Neural progenitor cell (in vitro differentiated cells): ENCODE data around the gene CYP26B1. TPM values are rescaled to one million over a fixed set of nuclear protein-coding genes. Genes with fewer than 3 reads are reported as not detected.

Experiments
- DNase-seq: peaks from one replicate; pipeline ENCODE4 v3.0.0-alpha.2; 2016; ENCODE audit warnings: low spot score
- H2AFZ ChIP-seq: fragments of 200-600 bp; sonication (generic); replicated peaks from 2 replicates; pipeline ENCODE4 v1.6.1; 2016; ENCODE audit warnings: antibody characterized with exemption
- H3F3A ChIP-seq: fragments of 200-600 bp; sonication (generic); 2 replicates; pipeline ENCODE4 v1.6.1; 2016; ENCODE audit warnings: antibody characterized with exemption, low read depth
- H3K27ac ChIP-seq: fragments of 200-600 bp; sonication (generic); 2 replicates; pipeline ENCODE4 v1.5.1; 2016; ENCODE audit warnings: mild to moderate bottlenecking
- H3K27me3 ChIP-seq: fragments of 200-600 bp; sonication (generic); 2 replicates; pipeline ENCODE4 v1.6.1; 2016; ENCODE audit warnings: mild to moderate bottlenecking, moderate library complexity
- H3K36me3 ChIP-seq: fragments of 200-600 bp; sonication (generic); 2 replicates; pipeline ENCODE4 v1.5.1; 2016
- H3K4me1 ChIP-seq: fragments of 200-600 bp; sonication (generic); 2 replicates; pipeline ENCODE4 v1.6.1; 2016; ENCODE audit warnings: mixed run types
- H3K4me2 ChIP-seq: fragments of 200-600 bp; sonication (generic); 2 replicates; pipeline ENCODE4 v1.6.1; 2016
- H3K4me3 ChIP-seq: fragments of 200-600 bp; sonication (generic); 2 replicates; pipeline ENCODE4 v1.5.1; 2016
- H3K79me2 ChIP-seq: fragments of 200-600 bp; sonication (generic); 2 replicates; pipeline ENCODE4 v1.6.1; 2016; ENCODE audit warnings: low read depth
- H3K9ac ChIP-seq: fragments of 200-600 bp; sonication (generic); 2 replicates; pipeline ENCODE4 v1.6.1; 2016
- H3K9me3 ChIP-seq: fragments of 200-600 bp; sonication (generic); 2 replicates; pipeline ENCODE4 v1.5.1; 2016; ENCODE audit warnings: low read depth
- H4K20me1 ChIP-seq: fragments of 200-600 bp; sonication (generic); 2 replicates; pipeline ENCODE4 v1.6.1; 2016; ENCODE audit warnings: low read depth
- H3K27ac Mint-ChIP-seq: 3 replicates; pipeline ENCODE4 v1.8.0; 2021; ENCODE audit warnings: mixed read lengths
- H3K27me3 Mint-ChIP-seq: 2 replicates; pipeline ENCODE4 v1.8.0; 2022; ENCODE audit warnings: low read depth, mild to moderate bottlenecking, inconsistent platforms, moderate library complexity, mixed read lengths; ENCODE audit not compliant: insufficient read depth
- H3K36me3 Mint-ChIP-seq: 3 replicates; pipeline ENCODE4 v1.8.0; 2021; ENCODE audit warnings: mixed read lengths
- H3K4me1 Mint-ChIP-seq: 3 replicates; pipeline ENCODE4 v1.8.0; 2021; ENCODE audit warnings: mixed read lengths
- H3K4me3 Mint-ChIP-seq: 3 replicates; pipeline ENCODE4 v1.8.0; 2021; ENCODE audit warnings: mild to moderate bottlenecking, moderate library complexity, mixed read lengths
- H3K9me3 Mint-ChIP-seq: 3 replicates; pipeline ENCODE4 v1.8.0; 2020; ENCODE audit warnings: mixed read lengths
- EZH2 ChIP-seq: fragments of 200-600 bp; sonication (generic); IDR thresholded peaks from 2 replicates; pipeline ENCODE4 v1.6.1; 2017; ENCODE audit warnings: antibody characterized with exemption, mild to moderate bottlenecking, moderate library complexity
- EZH2phosphoT487 ChIP-seq: fragments of 200-600 bp; sonication (generic); IDR thresholded peaks from 2 replicates; pipeline ENCODE4 v1.6.1; 2017; ENCODE audit warnings: antibody characterized with exemption
- total RNA-seq: library from RNA; depleted of rRNA; stranded (reverse); fragments of >200 nt; gene quantifications from 2 replicates; pipeline ENCODE4 v1.2.3, GENCODE V29; 2015; ENCODE audit warnings: low replicate concordance
- TF ChIP-seq, protein P1 (sequence below): fragments of 200-600 bp; sonication (generic); IDR thresholded peaks from 2 replicates; pipeline ENCODE4 v1.5.1; 2017; ENCODE audit warnings: antibody characterized with exemption, mild to moderate bottlenecking

Gene CYP26B1
- total RNA-seq, 1 donor from 2014 or later = 0.21 TPM

DNA sequence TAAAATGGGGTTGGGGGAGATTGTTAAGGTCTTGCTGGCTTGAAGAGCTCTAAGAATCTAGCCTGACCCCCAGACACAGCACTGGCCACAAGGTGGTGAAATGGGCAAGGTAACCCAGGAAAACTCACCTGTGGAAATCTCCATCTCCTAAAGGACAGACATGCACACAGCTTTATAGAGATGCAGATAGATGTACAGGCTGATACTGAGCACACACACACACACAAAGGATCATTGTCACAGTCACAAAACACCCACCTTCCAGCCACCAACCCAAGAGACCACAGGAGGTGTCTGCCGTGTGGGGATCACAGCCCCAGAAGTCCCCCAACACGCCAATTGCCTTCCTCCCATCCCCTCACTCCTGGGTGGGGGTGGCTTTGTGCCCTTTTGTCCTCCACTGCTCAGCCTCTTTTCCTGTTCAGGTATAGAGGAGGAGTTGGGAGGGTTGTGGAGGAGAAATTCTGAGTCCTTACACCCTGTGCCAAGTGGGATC is 3.2 kb upstream of the CYP26B1 start:
- Histone ChIP-seq H3K4me2 (no peak overlapping the region), H3K9ac (no peak overlapping the region), H3K79me2 (no peaks in the 10 kb centered on the region), H3K4me3 (no peak overlapping the region), H3K9me3 (no peaks in the 10 kb centered on the region), H3K4me1 (peaks cover 20% of the 10 kb centered on the region), H4K20me1 (peaks cover 26% of the 10 kb centered on the region), H3F3A (peaks cover 11% of the 10 kb centered on the region), H3K27ac (no peak overlapping the region), H3K36me3 (no peaks in the 10 kb centered on the region), H3K27me3 (peaks cover 70% of the 10 kb centered on the region), H2AFZ (no peak overlapping the region)
- DNase-seq = no peak
- peaks cover 31% of the 10 kb centered on the region for H3K4me1 Mint-ChIP-seq
- H3K27me3 Mint-ChIP-seq = peaks cover 49% of the 10 kb centered on the region
- H3K27ac Mint-ChIP-seq = no peak overlapping the region
- no peaks in the 10 kb centered on the region for H3K36me3 Mint-ChIP-seq
- no peak overlapping the region for H3K4me3 Mint-ChIP-seq
- peaks cover 2% of the 10 kb centered on the region for H3K9me3 Mint-ChIP-seq
- TF ChIP-seq EZH2 = no peak
- TF ChIP-seq EZH2phosphoT487 = no peak
- TF ChIP-seq, protein P1, sequence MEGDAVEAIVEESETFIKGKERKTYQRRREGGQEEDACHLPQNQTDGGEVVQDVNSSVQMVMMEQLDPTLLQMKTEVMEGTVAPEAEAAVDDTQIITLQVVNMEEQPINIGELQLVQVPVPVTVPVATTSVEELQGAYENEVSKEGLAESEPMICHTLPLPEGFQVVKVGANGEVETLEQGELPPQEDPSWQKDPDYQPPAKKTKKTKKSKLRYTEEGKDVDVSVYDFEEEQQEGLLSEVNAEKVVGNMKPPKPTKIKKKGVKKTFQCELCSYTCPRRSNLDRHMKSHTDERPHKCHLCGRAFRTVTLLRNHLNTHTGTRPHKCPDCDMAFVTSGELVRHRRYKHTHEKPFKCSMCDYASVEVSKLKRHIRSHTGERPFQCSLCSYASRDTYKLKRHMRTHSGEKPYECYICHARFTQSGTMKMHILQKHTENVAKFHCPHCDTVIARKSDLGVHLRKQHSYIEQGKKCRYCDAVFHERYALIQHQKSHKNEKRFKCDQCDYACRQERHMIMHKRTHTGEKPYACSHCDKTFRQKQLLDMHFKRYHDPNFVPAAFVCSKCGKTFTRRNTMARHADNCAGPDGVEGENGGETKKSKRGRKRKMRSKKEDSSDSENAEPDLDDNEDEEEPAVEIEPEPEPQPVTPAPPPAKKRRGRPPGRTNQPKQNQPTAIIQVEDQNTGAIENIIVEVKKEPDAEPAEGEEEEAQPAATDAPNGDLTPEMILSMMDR = no peak

DNA sequence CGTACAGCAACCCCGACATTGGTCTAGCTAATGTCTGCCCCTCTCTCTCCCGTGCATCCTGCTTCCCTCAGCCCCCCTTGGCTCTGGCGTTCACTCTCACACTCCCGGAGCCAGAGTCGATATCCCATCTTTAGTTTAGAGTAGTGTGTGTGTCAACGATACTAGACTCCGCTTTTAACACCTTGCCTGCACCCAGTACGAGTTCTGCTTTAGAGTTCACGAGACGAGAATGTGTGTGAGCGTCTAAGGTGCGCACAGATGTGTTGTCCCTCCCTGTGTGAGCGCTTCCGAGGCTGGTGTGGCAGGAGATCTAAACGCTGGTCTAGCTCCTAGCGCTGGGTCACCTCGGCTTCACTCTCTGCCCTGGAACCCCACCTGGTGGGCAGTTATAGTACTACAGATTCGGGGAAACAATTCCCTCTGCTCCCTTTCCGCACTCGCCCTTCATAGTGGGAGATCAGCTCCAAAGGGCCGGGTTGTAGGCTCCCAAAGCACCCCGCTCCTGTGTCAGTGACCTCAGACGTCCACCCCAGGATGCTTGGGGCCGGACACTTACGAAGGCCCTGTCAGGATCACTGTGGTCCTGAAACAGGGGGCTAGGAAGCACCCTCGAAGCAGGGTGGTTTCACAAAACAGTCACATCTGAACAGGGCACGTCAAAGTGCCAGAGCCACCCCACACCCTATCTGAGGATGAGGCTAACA is 2.6 kb upstream of the CYP26B1 start:
- Histone ChIP-seq H2AFZ (no peak overlapping the region), H3K9me3 (no peaks in the 10 kb centered on the region), H3K4me2 (peak overlapping the region; percentile 91), H3K4me1 (peaks cover 23% of the 10 kb centered on the region), H4K20me1 (peaks cover 31% of the 10 kb centered on the region), H3K9ac (no peak overlapping the region), H3K27ac (no peak overlapping the region), H3K36me3 (no peaks in the 10 kb centered on the region), H3K4me3 (peak overlapping the region; percentile 49), H3F3A (peaks cover 11% of the 10 kb centered on the region), H3K27me3 (peaks cover 76% of the 10 kb centered on the region), H3K79me2 (no peaks in the 10 kb centered on the region)
- peak overlapping the region; percentile 80 for H3K4me3 Mint-ChIP-seq
- H3K36me3 Mint-ChIP-seq = no peaks in the 10 kb centered on the region
- peak; percentile 88 for DNase-seq
- TF ChIP-seq EZH2 (peak; percentile 63), EZH2phosphoT487 (peak; percentile 67)
- TF ChIP-seq, protein P1 = peak; percentile 76
- H3K27ac Mint-ChIP-seq = no peak overlapping the region
- peaks cover 36% of the 10 kb centered on the region for H3K4me1 Mint-ChIP-seq
- H3K27me3 Mint-ChIP-seq = peaks cover 55% of the 10 kb centered on the region
- H3K9me3 Mint-ChIP-seq = peaks cover 2% of the 10 kb centered on the region

DNA sequence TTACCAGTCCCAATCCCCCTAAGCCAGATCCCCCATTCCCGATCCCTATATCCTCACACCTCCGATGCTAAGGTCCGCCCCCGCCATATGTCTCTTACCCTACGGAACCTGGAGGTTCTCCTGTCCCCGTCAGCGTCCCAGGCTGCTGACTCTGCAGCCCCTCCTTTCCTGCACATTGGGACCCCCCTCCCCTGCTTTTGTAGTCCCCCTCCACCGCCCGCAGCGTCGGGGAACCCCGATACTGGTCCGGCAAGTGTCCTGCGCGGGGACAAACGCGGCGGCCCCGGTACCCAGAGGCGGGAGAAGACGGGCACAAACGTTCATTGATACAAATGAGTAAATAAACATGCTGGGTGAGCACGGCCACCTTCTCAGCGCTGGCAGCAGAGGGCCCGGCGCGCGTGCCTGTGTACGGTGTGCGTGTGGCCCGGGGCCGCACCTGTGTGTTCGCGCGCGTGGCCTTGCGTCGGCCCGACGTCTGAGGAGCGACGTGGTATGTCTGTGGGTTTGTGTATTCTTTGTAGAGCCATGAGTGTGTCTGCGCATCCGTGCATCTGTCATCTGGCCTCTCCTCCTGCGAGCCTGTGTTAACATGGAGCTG is 2.0 kb upstream of the CYP26B1 start:
- Mint-ChIP-seq H3K4me3 (peak overlapping the region; percentile 80), H3K9me3 (peaks cover 2% of the 10 kb centered on the region), H3K36me3 (no peaks in the 10 kb centered on the region), H3K27me3 (peaks cover 59% of the 10 kb centered on the region), H3K4me1 (peaks cover 37% of the 10 kb centered on the region), H3K27ac (no peak overlapping the region)
- Histone ChIP-seq H3K27me3 (peaks cover 82% of the 10 kb centered on the region), H3K27ac (no peak overlapping the region), H4K20me1 (peaks cover 31% of the 10 kb centered on the region), H3K9ac (no peak overlapping the region), H3F3A (peaks cover 16% of the 10 kb centered on the region), H3K79me2 (no peaks in the 10 kb centered on the region), H3K9me3 (no peaks in the 10 kb centered on the region), H2AFZ (no peak overlapping the region), H3K4me3 (peak overlapping the region; percentile 49), H3K4me2 (peak overlapping the region; percentile 91), H3K36me3 (no peaks in the 10 kb centered on the region), H3K4me1 (peaks cover 24% of the 10 kb centered on the region)
- TF ChIP-seq EZH2phosphoT487 (peak; percentile 99), EZH2 (peak; percentile 100)
- TF ChIP-seq, protein P1 = no peak
- DNase-seq = no peak
